ENCODE data around the gene FBXL7. TPM values are rescaled to one million over a fixed set of nuclear protein-coding genes. Genes with fewer than 3 reads are reported as not detected.

FBXL7 gene
- total RNA-seq, 2 experiments from 2014 or later: not detected

DNA sequence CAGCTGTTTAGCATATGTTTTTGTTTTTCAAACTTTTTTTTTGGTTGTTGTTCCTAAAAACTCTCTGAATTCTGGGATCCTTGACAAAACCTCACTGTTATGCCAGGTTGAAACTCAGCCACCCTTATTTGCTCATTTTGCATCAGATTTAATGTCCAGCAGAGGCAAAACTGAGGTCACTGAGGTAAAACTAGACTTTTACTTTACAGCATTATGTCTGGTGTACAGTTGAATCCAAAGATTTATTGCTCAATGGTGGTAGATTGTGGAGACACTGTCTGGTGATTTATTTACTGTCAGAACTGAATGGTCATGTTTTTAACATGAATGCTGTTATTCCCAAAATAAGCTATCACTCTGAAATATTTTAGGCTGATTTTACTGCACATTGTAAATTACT lies 87.9 kb downstream of the FBXL7 start:
- no peaks in the 10 kb centered on the region for H3K4me1 Mint-ChIP-seq (ENCODE audit: low read depth)
- H3K9me3 Mint-ChIP-seq: peaks cover 10% of the 10 kb centered on the region
- no peak overlapping the region for H3K4me3 ChIP-seq (ENCODE audit: low read length)
- H3K9me3 ChIP-seq (ENCODE audit: control insufficient read depth in 1 of 2, insufficient read depth in 1 of 2, low read length in 2 of 2): peaks cover 0 to 8% of the 10 kb centered on the region in 2 experiments
- intact Hi-C loops (cut with DNase I, micrococcal nuclease): no loop called here
- ATAC-seq (ENCODE audit: poor library complexity): no peak
- H3K36me3 ChIP-seq (ENCODE audit: insufficient read depth, low read length): no peaks in the 10 kb centered on the region
- ChIA-PET CTCF (interaction anchor here (0.5 to 0.6 kb wide), 2 partner anchors 1160 to 1276 kb away, joined by 3 to 4 read pairs; no protein-coding TSS in a partner anchor), POLR2A (no interaction called here)
- H3K4me3 Mint-ChIP-seq: no peak overlapping the region
- H3K27me3 ChIP-seq (ENCODE audit: control insufficient read depth in 1 of 2, insufficient read depth in 2 of 2, low read length in 2 of 2): no peaks in the 10 kb centered on the region
- H3K4me1 ChIP-seq (ENCODE audit: insufficient read depth, low read length): no peaks in the 10 kb centered on the region
- no peak overlapping the region for H3K27ac Mint-ChIP-seq
- H3K27me3 Mint-ChIP-seq: no peaks in the 10 kb centered on the region
- H3K27ac ChIP-seq (ENCODE audit: low read depth in 1 of 2, low read length in 2 of 2): no peak overlapping the region
- no peaks in the 10 kb centered on the region for H3K36me3 Mint-ChIP-seq (ENCODE audit: low read depth)
- TF ChIP-seq, protein P1, sequence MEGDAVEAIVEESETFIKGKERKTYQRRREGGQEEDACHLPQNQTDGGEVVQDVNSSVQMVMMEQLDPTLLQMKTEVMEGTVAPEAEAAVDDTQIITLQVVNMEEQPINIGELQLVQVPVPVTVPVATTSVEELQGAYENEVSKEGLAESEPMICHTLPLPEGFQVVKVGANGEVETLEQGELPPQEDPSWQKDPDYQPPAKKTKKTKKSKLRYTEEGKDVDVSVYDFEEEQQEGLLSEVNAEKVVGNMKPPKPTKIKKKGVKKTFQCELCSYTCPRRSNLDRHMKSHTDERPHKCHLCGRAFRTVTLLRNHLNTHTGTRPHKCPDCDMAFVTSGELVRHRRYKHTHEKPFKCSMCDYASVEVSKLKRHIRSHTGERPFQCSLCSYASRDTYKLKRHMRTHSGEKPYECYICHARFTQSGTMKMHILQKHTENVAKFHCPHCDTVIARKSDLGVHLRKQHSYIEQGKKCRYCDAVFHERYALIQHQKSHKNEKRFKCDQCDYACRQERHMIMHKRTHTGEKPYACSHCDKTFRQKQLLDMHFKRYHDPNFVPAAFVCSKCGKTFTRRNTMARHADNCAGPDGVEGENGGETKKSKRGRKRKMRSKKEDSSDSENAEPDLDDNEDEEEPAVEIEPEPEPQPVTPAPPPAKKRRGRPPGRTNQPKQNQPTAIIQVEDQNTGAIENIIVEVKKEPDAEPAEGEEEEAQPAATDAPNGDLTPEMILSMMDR (IDR thresholded peaks at IDR 0.05): no peak
- no peak for DNase-seq

DNA sequence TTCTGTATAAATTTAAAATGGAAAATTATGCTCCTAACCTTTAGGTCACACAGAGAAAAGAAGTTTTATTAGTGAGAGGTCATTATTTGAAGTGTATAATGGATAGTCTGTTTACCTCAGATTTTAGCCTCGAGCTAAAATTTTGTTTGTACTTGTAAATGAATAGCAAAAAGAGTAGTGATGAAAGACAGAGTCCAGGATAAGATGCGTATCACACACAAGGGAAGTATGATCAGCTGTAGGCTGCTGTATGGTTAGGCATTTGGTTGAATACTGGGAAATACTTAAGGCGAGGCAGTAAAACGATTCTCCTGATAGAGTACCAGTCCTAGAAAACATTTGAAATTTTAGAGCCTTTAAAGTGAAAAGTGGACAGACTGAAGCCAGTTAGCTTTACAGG lies 92.7 kb downstream of the FBXL7 start:
- POLR2A ChIA-PET: no interaction called here
- ATAC-seq (ENCODE audit: poor library complexity): no peak
- no peak overlapping the region for H3K27ac Mint-ChIP-seq
- TF ChIP-seq, protein P1 (IDR thresholded peaks at IDR 0.05): no peak
- Histone ChIP-seq H3K9me3 (ENCODE audit: control insufficient read depth in 1 of 2, insufficient read depth in 1 of 2, low read length in 2 of 2) (no peaks in the 10 kb centered on the region), H3K4me1 (ENCODE audit: insufficient read depth, low read length) (no peaks in the 10 kb centered on the region), H3K4me3 (ENCODE audit: low read length) (no peak overlapping the region), H3K36me3 (ENCODE audit: insufficient read depth, low read length) (no peaks in the 10 kb centered on the region), H3K27me3 (ENCODE audit: control insufficient read depth in 1 of 2, insufficient read depth in 2 of 2, low read length in 2 of 2) (no peaks in the 10 kb centered on the region), H3K27ac (ENCODE audit: low read depth in 1 of 2, low read length in 2 of 2) (no peak overlapping the region)
- H3K4me3 Mint-ChIP-seq: no peak overlapping the region
- DNase-seq: no peak
- intact Hi-C loops (cut with DNase I, micrococcal nuclease): no loop called here
- peaks cover 6% of the 10 kb centered on the region for H3K9me3 Mint-ChIP-seq
- H3K36me3 Mint-ChIP-seq (ENCODE audit: low read depth): no peaks in the 10 kb centered on the region
- H3K27me3 Mint-ChIP-seq: no peaks in the 10 kb centered on the region
- no peaks in the 10 kb centered on the region for H3K4me1 Mint-ChIP-seq (ENCODE audit: low read depth)
- CTCF ChIA-PET: no interaction called here

DNA sequence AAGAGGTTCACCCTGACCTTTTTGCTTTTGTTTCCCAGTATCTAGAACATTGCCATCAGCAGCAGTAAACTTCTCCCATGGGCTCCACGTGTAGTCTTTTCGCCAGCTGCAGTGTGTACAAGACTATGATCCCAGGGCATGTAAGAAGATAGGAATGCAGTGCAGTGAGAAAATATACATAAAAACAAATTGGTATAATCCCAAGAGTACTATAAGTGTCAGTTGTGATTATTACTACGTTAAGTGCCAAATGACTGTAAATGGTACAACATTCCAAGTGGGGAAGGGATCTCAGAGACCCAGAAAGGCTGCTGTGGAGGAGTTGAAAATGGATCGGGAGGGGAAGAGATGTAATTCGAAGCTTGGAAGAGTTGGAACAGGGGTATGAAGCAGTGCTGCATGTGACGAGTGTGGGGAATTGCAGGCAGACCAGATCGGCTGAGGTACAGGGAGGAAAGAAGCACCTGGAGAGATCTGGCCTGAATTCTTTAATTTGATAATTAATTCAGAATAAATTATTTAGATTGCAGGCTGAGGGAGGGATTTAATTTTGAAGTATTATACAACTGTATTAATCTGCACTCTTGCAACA lies 95.1 kb downstream of the FBXL7 start:
- no peak for DNase-seq
- H3K9me3 ChIP-seq (ENCODE audit: control insufficient read depth in 1 of 2, insufficient read depth in 1 of 2, low read length in 2 of 2): no peaks in the 10 kb centered on the region
- Mint-ChIP-seq H3K27me3 (no peaks in the 10 kb centered on the region), H3K4me3 (no peak overlapping the region), H3K9me3 (peaks cover 11% of the 10 kb centered on the region), H3K27ac (no peak overlapping the region), H3K4me1 (ENCODE audit: low read depth) (no peaks in the 10 kb centered on the region), H3K36me3 (ENCODE audit: low read depth) (no peaks in the 10 kb centered on the region)
- no peaks in the 10 kb centered on the region for H3K27me3 ChIP-seq (ENCODE audit: control insufficient read depth in 1 of 2, insufficient read depth in 2 of 2, low read length in 2 of 2)
- no peak for ATAC-seq (ENCODE audit: poor library complexity)
- no peaks in the 10 kb centered on the region for H3K4me1 ChIP-seq (ENCODE audit: insufficient read depth, low read length)
- TF ChIP-seq, protein P1 (IDR thresholded peaks at IDR 0.05): no peak
- ChIA-PET CTCF (no interaction called here), POLR2A (no interaction called here)
- H3K27ac ChIP-seq (ENCODE audit: low read depth in 1 of 2, low read length in 2 of 2): no peak overlapping the region
- H3K36me3 ChIP-seq (ENCODE audit: insufficient read depth, low read length): no peaks in the 10 kb centered on the region
- no peak overlapping the region for H3K4me3 ChIP-seq (ENCODE audit: low read length)
- intact Hi-C loops (cut with DNase I, micrococcal nuclease): no loop called here
